ENCODE results near the gene TAF1C. TPM values are rescaled to one million over a fixed set of nuclear protein-coding genes. Genes with fewer than 3 reads are reported as not detected.

The TAF1C gene
- total and polyA plus RNA-seq, 2 of the 8 experiments (the other 6 are each of a cell fraction or from before 2014, with no cell fraction given): 44.6 to 63.8 TPM

GRCh38 chr16:84155226-84155625 is 31.6 kb downstream of the TAF1C start (continued):
- TF ChIP-seq CHD7 (IDR thresholded peaks at IDR 0.05; ENCODE audit: insufficient replicate concordance, low read length) (no peak), SP2 (IDR thresholded peaks at IDR 0.05; ENCODE audit: low read length) (no peak), SIRT6 (IDR thresholded peaks at IDR 0.05; ENCODE audit: low read length) (no peak), ATF3 (IDR thresholded peaks at IDR 0.05; ENCODE audit: insufficient read depth, low read depth, low read length) (no peak)
